ENCODE data around the gene SLC17A9. TPM values are rescaled to one million over a fixed set of nuclear protein-coding genes. Genes with fewer than 3 reads are reported as not detected.

Gene SLC17A9
- total RNA-seq, 1 donor from 2014 or later, result 1.7 TPM

- intact Hi-C loops (cut with DNase I), result no loop called here
- no peak for DNase-seq (ENCODE audit: low spot score)
Measured at GRCh38 chr20:62935204-62935967, 17.1 kb upstream of the SLC17A9 start.

- DNase-seq (ENCODE audit: low spot score), result no peak
- intact Hi-C loops (cut with DNase I), result no loop called here
Measured at GRCh38 chr20:62935968-62936585, 16.4 kb upstream of the SLC17A9 start.

- intact Hi-C loops (cut with DNase I), result loop anchor here (1.0 to 2.0 kb wide), 2 partner anchors 10 to 15 kb away; no protein-coding TSS in a partner anchor
- peak; percentile 98 for DNase-seq (ENCODE audit: low spot score)
Measured at GRCh38 chr20:62937268-62938104, 15.0 kb upstream of the SLC17A9 start.

- no peak for DNase-seq (ENCODE audit: low spot score)
- intact Hi-C loops (cut with DNase I), result loop anchor here (2.0 kb wide), 1 partner anchor 15 kb away; no protein-coding TSS in a partner anchor
Measured at GRCh38 chr20:62938105-62938888, 14.2 kb upstream of the SLC17A9 start, which contains the start of gene GID8. Gene GID8, plus strand, starts transcription at chr20:62938147. Its CDS starts 3,356 bp downstream, at chr20:62941503.

GRCh38 chr20:62940875-62941274 is 11.6 kb upstream of the SLC17A9 start:
- intact Hi-C loops (cut with DNase I), result no loop called here
- no peak for DNase-seq (ENCODE audit: low spot score)

- no peak for DNase-seq (ENCODE audit: low spot score)
- intact Hi-C loops (cut with DNase I), result no loop called here
Measured at GRCh38 chr20:62941792-62942191, 10.7 kb upstream of the SLC17A9 start.

GRCh38 chr20:62942456-62942855 is 10.1 kb upstream of the SLC17A9 start:
- intact Hi-C loops (cut with DNase I), result no loop called here

GRCh38 chr20:62943396-62943795 is 9.1 kb upstream of the SLC17A9 start:
- DNase-seq (ENCODE audit: low spot score), result peak; percentile 7
- intact Hi-C loops (cut with DNase I), result no loop called here

More at GRCh38 chr20:62942456-62942855, 10.1 kb upstream of the SLC17A9 start:
- peak; percentile 55 for DNase-seq (ENCODE audit: low spot score)

- intact Hi-C loops (cut with DNase I), result no loop called here
- no peak for DNase-seq (ENCODE audit: low spot score)
Measured at GRCh38 chr20:62944184-62944583, 8.3 kb upstream of the SLC17A9 start.

- no peak for DNase-seq (ENCODE audit: low spot score)
- intact Hi-C loops (cut with DNase I), result no loop called here
Measured at GRCh38 chr20:62944746-62945145, 7.8 kb upstream of the SLC17A9 start.

- intact Hi-C loops (cut with DNase I), result no loop called here
Measured at GRCh38 chr20:62945771-62946339, 6.7 kb upstream of the SLC17A9 start.

GRCh38 chr20:62946918-62947317 is 5.6 kb upstream of the SLC17A9 start:
- intact Hi-C loops (cut with DNase I), result no loop called here
- DNase-seq (ENCODE audit: low spot score), result no peak

More at GRCh38 chr20:62945771-62946339, 6.7 kb upstream of the SLC17A9 start:
- no peak for DNase-seq (ENCODE audit: low spot score)

- intact Hi-C loops (cut with DNase I), result no loop called here
- DNase-seq (ENCODE audit: low spot score), result no peak
Measured at GRCh38 chr20:62947532-62948300, 4.8 kb upstream of the SLC17A9 start.

GRCh38 chr20:62949153-62949821 is 3.2 kb upstream of the SLC17A9 start:
- no peak for DNase-seq (ENCODE audit: low spot score)
- intact Hi-C loops (cut with DNase I), result no loop called here

- intact Hi-C loops (cut with DNase I), result no loop called here
- no peak for DNase-seq (ENCODE audit: low spot score)
Measured at GRCh38 chr20:62949962-62950361, 2.5 kb upstream of the SLC17A9 start.

GRCh38 chr20:62950741-62951140 is 1.8 kb upstream of the SLC17A9 start:
- DNase-seq (ENCODE audit: low spot score), result no peak
- intact Hi-C loops (cut with DNase I), result no loop called here

- DNase-seq (ENCODE audit: low spot score), result no peak
Measured at GRCh38 chr20:62951143-62951895, 1.2 kb upstream of the SLC17A9 start.

More at GRCh38 chr20:62951143-62951895, 1.2 kb upstream of the SLC17A9 start:
- intact Hi-C loops (cut with DNase I), result no loop called here

All from cardiac septum (tissue), 1 donor.